Measurements from ENCODE around the gene ZSCAN5A. TPM values are rescaled to one million over a fixed set of nuclear protein-coding genes. Genes with fewer than 3 reads are reported as not detected.

Gene ZSCAN5A
- total RNA-seq, 4 donors from 2014 or later, result 1.00 to 26.1 (median 3.6) TPM

- Histone ChIP-seq H3K27ac (no peak overlapping the region), H3K36me3 (no peaks in the 10 kb centered on the region), H3K4me3 (no peak overlapping the region), H3K9me3 (no peaks in the 10 kb centered on the region), H3K27me3 (no peaks in the 10 kb centered on the region), H3K4me1 (no peaks in the 10 kb centered on the region)
- intact Hi-C loops (cut with DNase I; ENCODE audit: low total_unique reads) (no loop called here), in situ Hi-C loops (cut with MboI; ENCODE audit: low sequenced_read_pairs in 4 of 4) (no loop called here)
- DNase-seq (no peak), ATAC-seq (no peak)
- TF ChIP-seq POLR2A (IDR thresholded peaks at IDR 0.05), result no peak
- TF ChIP-seq, protein P1, sequence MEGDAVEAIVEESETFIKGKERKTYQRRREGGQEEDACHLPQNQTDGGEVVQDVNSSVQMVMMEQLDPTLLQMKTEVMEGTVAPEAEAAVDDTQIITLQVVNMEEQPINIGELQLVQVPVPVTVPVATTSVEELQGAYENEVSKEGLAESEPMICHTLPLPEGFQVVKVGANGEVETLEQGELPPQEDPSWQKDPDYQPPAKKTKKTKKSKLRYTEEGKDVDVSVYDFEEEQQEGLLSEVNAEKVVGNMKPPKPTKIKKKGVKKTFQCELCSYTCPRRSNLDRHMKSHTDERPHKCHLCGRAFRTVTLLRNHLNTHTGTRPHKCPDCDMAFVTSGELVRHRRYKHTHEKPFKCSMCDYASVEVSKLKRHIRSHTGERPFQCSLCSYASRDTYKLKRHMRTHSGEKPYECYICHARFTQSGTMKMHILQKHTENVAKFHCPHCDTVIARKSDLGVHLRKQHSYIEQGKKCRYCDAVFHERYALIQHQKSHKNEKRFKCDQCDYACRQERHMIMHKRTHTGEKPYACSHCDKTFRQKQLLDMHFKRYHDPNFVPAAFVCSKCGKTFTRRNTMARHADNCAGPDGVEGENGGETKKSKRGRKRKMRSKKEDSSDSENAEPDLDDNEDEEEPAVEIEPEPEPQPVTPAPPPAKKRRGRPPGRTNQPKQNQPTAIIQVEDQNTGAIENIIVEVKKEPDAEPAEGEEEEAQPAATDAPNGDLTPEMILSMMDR (IDR thresholded peaks at IDR 0.05 in 4 of 5, conservative IDR thresholded peaks at IDR 0.05 in 1 of 5), result no peak
Observed at GRCh38 chr19:56324436-56324835, 9.8 kb upstream of the ZSCAN5A start.

GRCh38 chr19:56321989-56322440, 7.4 kb upstream of the ZSCAN5A start:
- ATAC-seq, result no peak
- H3K4me1 ChIP-seq, result no peaks in the 10 kb centered on the region

DNA sequence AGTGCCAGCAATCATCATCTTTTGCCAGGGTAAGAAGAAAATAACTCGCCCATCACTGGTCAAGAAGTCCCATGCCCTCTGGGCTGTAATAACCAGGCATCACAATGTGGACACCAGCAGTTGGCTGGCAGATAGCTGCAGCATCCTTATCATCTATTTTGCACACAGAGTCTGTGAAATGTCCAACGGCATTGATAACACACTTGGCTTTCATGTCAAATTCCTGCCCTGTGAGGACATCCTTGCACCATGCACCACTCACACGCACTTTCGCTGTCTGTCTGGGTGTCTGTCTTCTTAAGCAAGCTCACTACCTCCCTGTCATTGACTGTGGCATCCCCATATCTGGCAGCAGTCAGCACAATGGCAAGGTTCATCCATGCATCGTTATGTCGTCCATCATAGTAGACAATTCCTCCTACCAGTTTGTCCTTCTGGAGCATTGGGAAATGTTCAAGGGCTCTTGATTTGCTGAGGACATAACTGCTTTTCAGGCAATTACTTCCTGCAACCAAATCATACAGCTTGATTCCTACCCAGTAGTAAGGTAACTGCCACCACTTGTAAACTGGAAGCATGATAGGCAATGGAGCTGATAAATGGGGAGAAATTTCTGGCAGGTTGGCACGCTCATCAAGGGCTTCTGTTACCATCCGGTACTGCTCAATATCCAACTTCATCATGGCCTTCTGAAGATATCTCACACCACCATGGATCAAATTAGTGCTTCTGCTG, 6.8 kb upstream of the ZSCAN5A start:
- no peak overlapping the region for H3K4me3 ChIP-seq
- TF ChIP-seq, protein P1 (IDR thresholded peaks at IDR 0.05 in 4 of 5, conservative IDR thresholded peaks at IDR 0.05 in 1 of 5), result no peak
- TF ChIP-seq POLR2A (IDR thresholded peaks at IDR 0.05), result no peak
- H3K27me3 ChIP-seq, result no peaks in the 10 kb centered on the region
- in situ Hi-C loops (cut with MboI; ENCODE audit: low sequenced_read_pairs in 4 of 4) (no loop called here), intact Hi-C loops (cut with DNase I; ENCODE audit: low total_unique reads) (no loop called here)
- no peaks in the 10 kb centered on the region for H3K9me3 ChIP-seq
- DNase-seq (no peak), ATAC-seq (no peak)
- no peaks in the 10 kb centered on the region for H3K36me3 ChIP-seq
- H3K4me1 ChIP-seq, result no peaks in the 10 kb centered on the region
- H3K27ac ChIP-seq, result no peak overlapping the region

More at GRCh38 chr19:56321989-56322440, 7.4 kb upstream of the ZSCAN5A start:
- TF ChIP-seq POLR2A (IDR thresholded peaks at IDR 0.05), result no peak
- TF ChIP-seq, protein P1 (IDR thresholded peaks at IDR 0.05 in 4 of 5, conservative IDR thresholded peaks at IDR 0.05 in 1 of 5), result no peak
- Histone ChIP-seq H3K9me3 (no peaks in the 10 kb centered on the region), H3K36me3 (no peaks in the 10 kb centered on the region), H3K27me3 (no peaks in the 10 kb centered on the region), H3K27ac (no peak overlapping the region), H3K4me3 (no peak overlapping the region)
- DNase-seq, result no peak
- in situ Hi-C loops (cut with MboI; ENCODE audit: low sequenced_read_pairs in 4 of 4) (no loop called here), intact Hi-C loops (cut with DNase I; ENCODE audit: low total_unique reads) (no loop called here)

- peaks cover 6 to 7% of the 10 kb centered on the region in 2 donors for H3K4me1 ChIP-seq
- DNase-seq (no peak), ATAC-seq (no peak)
- no peaks in the 10 kb centered on the region for H3K9me3 ChIP-seq
- in situ Hi-C loops (cut with MboI; ENCODE audit: low sequenced_read_pairs in 4 of 4) (loop anchor here in 2 of 4 donors (10.0 kb wide), 1 partner anchor 185 kb away; no protein-coding TSS in a partner anchor), intact Hi-C loops (cut with DNase I; ENCODE audit: low total_unique reads) (loop anchor here (10.0 kb wide), 3 partner anchors 215 to 1115 kb away; partner anchors contain the start of genes ZFP28, ZNF71 and ZNF749)
- no peaks in the 10 kb centered on the region for H3K36me3 ChIP-seq
- H3K4me3 ChIP-seq, result no peak overlapping the region
- no peaks in the 10 kb centered on the region for H3K27me3 ChIP-seq
- TF ChIP-seq, protein P1 (IDR thresholded peaks at IDR 0.05 in 4 of 5, conservative IDR thresholded peaks at IDR 0.05 in 1 of 5), result no peak
- TF ChIP-seq POLR2A (IDR thresholded peaks at IDR 0.05), result no peak
- no peak overlapping the region for H3K27ac ChIP-seq
Observed at GRCh38 chr19:56319991-56320390, 5.4 kb upstream of the ZSCAN5A start.
